ENCODE data around the gene HOMER2.
"Not testable (repeated sequence)": the region's sequence is repeated elsewhere in the genome, so short reads cannot be mapped to it uniquely, and the experiment has no call there.

HOMER2 gene

GRCh38 chr15:82871832-82872484 is 80.6 kb downstream of the HOMER2 start:
- no peak overlapping the region for H3K4me2 ChIP-seq (ENCODE audit: low read depth, low read length, poor library complexity, severe bottlenecking)
- TF ChIP-seq EZH2phosphoT487 (IDR thresholded peaks at IDR 0.05; ENCODE audit: borderline replicate concordance) (no peak), CTCF (conservative IDR thresholded peaks at IDR 0.05; ENCODE audit: low read length) (no peak)
- peaks cover 7% of the 10 kb centered on the region for H3K4me1 ChIP-seq (ENCODE audit: insufficient read depth, low read length, poor library complexity, severe bottlenecking)
- H3K79me2 ChIP-seq (ENCODE audit: insufficient read depth, low read length), result no peaks in the 10 kb centered on the region
- H3K9ac ChIP-seq (ENCODE audit: low read depth, low read length, poor library complexity, severe bottlenecking), result no peak overlapping the region
- no peak overlapping the region for H2AFZ ChIP-seq (ENCODE audit: low read length)
- H3K9me2 ChIP-seq (replicated peaks; ENCODE audit: low read depth, low read length), result no peaks in the 10 kb centered on the region
- no peaks in the 10 kb centered on the region for H3K9me3 ChIP-seq (ENCODE audit: insufficient read depth, low read depth, low read length)
- H3K27me3 ChIP-seq (ENCODE audit: insufficient read depth, low read length, poor library complexity, severe bottlenecking), result no peaks in the 10 kb centered on the region
- H3F3A ChIP-seq (ENCODE audit: low read depth), result no peaks in the 10 kb centered on the region
- H3K36me3 ChIP-seq (ENCODE audit: insufficient read depth, low read length), result no peaks in the 10 kb centered on the region
- no peaks in the 10 kb centered on the region for H4K20me1 ChIP-seq (ENCODE audit: insufficient read depth, low read length, poor library complexity, severe bottlenecking)
- no peak overlapping the region for H3K4me3 ChIP-seq (ENCODE audit: low read length, poor library complexity, severe bottlenecking)

GRCh38 chr15:82871358-82871757 is 81.2 kb downstream of the HOMER2 start:
- TF ChIP-seq CTCF (conservative IDR thresholded peaks at IDR 0.05; ENCODE audit: low read length), result no peak
- no peak for TF ChIP-seq EZH2phosphoT487 (IDR thresholded peaks at IDR 0.05; ENCODE audit: borderline replicate concordance)
- H3K9me3 ChIP-seq (ENCODE audit: insufficient read depth, low read depth, low read length), result no peaks in the 10 kb centered on the region
- no peak overlapping the region; the same call in 1 of the 2 replicates for H2AFZ ChIP-seq (ENCODE audit: low read length)
- no peaks in the 10 kb centered on the region for H3K36me3 ChIP-seq (ENCODE audit: insufficient read depth, low read length)
- no peaks in the 10 kb centered on the region for H3K9me2 ChIP-seq (replicated peaks; ENCODE audit: low read depth, low read length)
- peaks cover 7% of the 10 kb centered on the region for H3K4me1 ChIP-seq (ENCODE audit: insufficient read depth, low read length, poor library complexity, severe bottlenecking)
- no peak overlapping the region for H3K4me2 ChIP-seq (ENCODE audit: low read depth, low read length, poor library complexity, severe bottlenecking)
- no peaks in the 10 kb centered on the region for H3K27me3 ChIP-seq (ENCODE audit: insufficient read depth, low read length, poor library complexity, severe bottlenecking)
- H3K9ac ChIP-seq (ENCODE audit: low read depth, low read length, poor library complexity, severe bottlenecking), result no peak overlapping the region
- no peaks in the 10 kb centered on the region for H3K79me2 ChIP-seq (ENCODE audit: insufficient read depth, low read length)
- H4K20me1 ChIP-seq (ENCODE audit: insufficient read depth, low read length, poor library complexity, severe bottlenecking), result no peaks in the 10 kb centered on the region
- no peak overlapping the region for H3K4me3 ChIP-seq (ENCODE audit: low read length, poor library complexity, severe bottlenecking)
- no peaks in the 10 kb centered on the region for H3F3A ChIP-seq (ENCODE audit: low read depth)

- Histone ChIP-seq H3K36me3 (ENCODE audit: insufficient read depth, low read length) (no peaks in the 10 kb centered on the region), H3K9ac (ENCODE audit: low read depth, low read length, poor library complexity, severe bottlenecking) (no peak overlapping the region), H3K27me3 (ENCODE audit: insufficient read depth, low read length, poor library complexity, severe bottlenecking) (no peaks in the 10 kb centered on the region), H3K4me3 (ENCODE audit: low read length, poor library complexity, severe bottlenecking) (no peak overlapping the region), H3K79me2 (ENCODE audit: insufficient read depth, low read length) (no peaks in the 10 kb centered on the region), H3F3A (ENCODE audit: low read depth) (no peaks in the 10 kb centered on the region), H3K9me2 (replicated peaks; ENCODE audit: low read depth, low read length) (no peaks in the 10 kb centered on the region), H4K20me1 (ENCODE audit: insufficient read depth, low read length, poor library complexity, severe bottlenecking) (no peaks in the 10 kb centered on the region), H3K9me3 (ENCODE audit: insufficient read depth, low read depth, low read length) (no peaks in the 10 kb centered on the region), H2AFZ (ENCODE audit: low read length) (peak overlapping the region; percentile 41; the same call in 1 of the 2 replicates), H3K4me1 (ENCODE audit: insufficient read depth, low read length, poor library complexity, severe bottlenecking) (peaks cover 7% of the 10 kb centered on the region), H3K4me2 (ENCODE audit: low read depth, low read length, poor library complexity, severe bottlenecking) (no peak overlapping the region)
- TF ChIP-seq CTCF (conservative IDR thresholded peaks at IDR 0.05; ENCODE audit: low read length) (no peak), EZH2phosphoT487 (IDR thresholded peaks at IDR 0.05; ENCODE audit: borderline replicate concordance) (no peak)
Measured at GRCh38 chr15:82870727-82871320, 81.7 kb downstream of the HOMER2 start.

GRCh38 chr15:82865981-82866380 is 86.5 kb downstream of the HOMER2 start:
- not testable (repeated sequence) for H3F3A ChIP-seq (ENCODE audit: low read depth); H4K20me1 ChIP-seq (ENCODE audit: insufficient read depth, low read length, poor library complexity, severe bottlenecking); H3K36me3 ChIP-seq (ENCODE audit: insufficient read depth, low read length); H2AFZ ChIP-seq (ENCODE audit: low read length); H3K4me3 ChIP-seq (ENCODE audit: low read length, poor library complexity, severe bottlenecking); H3K4me1 ChIP-seq (ENCODE audit: insufficient read depth, low read length, poor library complexity, severe bottlenecking); H3K79me2 ChIP-seq (ENCODE audit: insufficient read depth, low read length); H3K27me3 ChIP-seq (ENCODE audit: insufficient read depth, low read length, poor library complexity, severe bottlenecking); H3K4me2 ChIP-seq (ENCODE audit: low read depth, low read length, poor library complexity, severe bottlenecking); H3K9me2 ChIP-seq (replicated peaks; ENCODE audit: low read depth, low read length); H3K9me3 ChIP-seq (ENCODE audit: insufficient read depth, low read depth, low read length); H3K9ac ChIP-seq (ENCODE audit: low read depth, low read length, poor library complexity, severe bottlenecking)

GRCh38 chr15:82865581-82865980 is 86.9 kb downstream of the HOMER2 start:
- not testable (repeated sequence) for H3K79me2 ChIP-seq (ENCODE audit: insufficient read depth, low read length); H3K36me3 ChIP-seq (ENCODE audit: insufficient read depth, low read length); H2AFZ ChIP-seq (ENCODE audit: low read length); H4K20me1 ChIP-seq (ENCODE audit: insufficient read depth, low read length, poor library complexity, severe bottlenecking); H3K27me3 ChIP-seq (ENCODE audit: insufficient read depth, low read length, poor library complexity, severe bottlenecking); H3K9ac ChIP-seq (ENCODE audit: low read depth, low read length, poor library complexity, severe bottlenecking); H3K4me3 ChIP-seq (ENCODE audit: low read length, poor library complexity, severe bottlenecking); H3K9me3 ChIP-seq (ENCODE audit: insufficient read depth, low read depth, low read length); H3K9me2 ChIP-seq (replicated peaks; ENCODE audit: low read depth, low read length); H3K4me1 ChIP-seq (ENCODE audit: insufficient read depth, low read length, poor library complexity, severe bottlenecking); H3K4me2 ChIP-seq (ENCODE audit: low read depth, low read length, poor library complexity, severe bottlenecking); H3F3A ChIP-seq (ENCODE audit: low read depth)

Data from Loucy (cell line).